H9 (cell line): Measurements from ENCODE around the gene KIAA1958. TPM values are rescaled to one million over a fixed set of nuclear protein-coding genes. Genes with fewer than 3 reads are reported as not detected.

Experiments
- DNase-seq: peaks from one replicate; pipeline ENCODE4 v3.0.0-alpha.2; 2017
- H2AFZ ChIP-seq: one replicate; pipeline ENCODE4 v1.6.1; 2013; ENCODE audit warnings: mild to moderate bottlenecking, low read length, control low read depth, moderate library complexity
- H2AK5ac ChIP-seq: 2 replicates; pipeline ENCODE4 v1.6.1; 2013; ENCODE audit warnings: low read length, control low read depth, mixed read lengths; ENCODE audit not compliant: insufficient read length
- H2BK120ac ChIP-seq: one replicate; pipeline ENCODE4 v1.6.1; 2013; ENCODE audit warnings: low read depth, mild to moderate bottlenecking, low read length, control low read depth, inconsistent platforms; ENCODE audit not compliant: poor library complexity, severe bottlenecking
- H2BK12ac ChIP-seq: 2 replicates; pipeline ENCODE4 v1.6.1; 2013; ENCODE audit warnings: low read length, control low read depth, mixed read lengths, low read depth; ENCODE audit not compliant: insufficient read length
- H2BK15ac ChIP-seq: 2 replicates; pipeline ENCODE4 v1.6.1; 2013; ENCODE audit warnings: low read depth, low read length, control low read depth
- H2BK20ac ChIP-seq: one replicate; pipeline ENCODE4 v1.6.1; 2013; ENCODE audit warnings: low read depth, mild to moderate bottlenecking, low read length, control low read depth, inconsistent platforms; ENCODE audit not compliant: poor library complexity, severe bottlenecking
- H2BK5ac ChIP-seq: 2 replicates; pipeline ENCODE4 v1.6.1; 2013; ENCODE audit warnings: low read length, control low read depth, mixed read lengths; ENCODE audit not compliant: insufficient read length
- H3K14ac ChIP-seq: 2 replicates; pipeline ENCODE4 v1.6.1; 2013; ENCODE audit warnings: low read length, control low read depth; ENCODE audit not compliant: insufficient read depth
- H3K18ac ChIP-seq: 2 replicates; pipeline ENCODE4 v1.6.1; 2013; ENCODE audit warnings: low read depth, mild to moderate bottlenecking, mixed read lengths, low read length, control low read depth; ENCODE audit not compliant: insufficient read length
- H3K23ac ChIP-seq: 2 replicates; pipeline ENCODE4 v1.6.1; 2013; ENCODE audit warnings: low read length, control low read depth, mixed read lengths, low read depth; ENCODE audit not compliant: insufficient read length
- H3K23me2 ChIP-seq: 2 replicates; pipeline ENCODE4 v1.6.1; 2013; ENCODE audit warnings: low read depth, mild to moderate bottlenecking, mixed read lengths, low read length, control low read depth; ENCODE audit not compliant: insufficient read length, poor library complexity, severe bottlenecking
- H3K27ac ChIP-seq: 2 replicates; pipeline ENCODE4 v1.5.1; 2013; ENCODE audit warnings: low read length, control low read depth, mixed read lengths, low read depth; ENCODE audit not compliant: insufficient read length
- H3K27me3 ChIP-seq: 2 replicates; pipeline ENCODE4 v1.6.1; 2013; ENCODE audit warnings: low read length, control low read depth, inconsistent platforms; ENCODE audit not compliant: insufficient read depth
- H3K4ac ChIP-seq: 2 replicates; pipeline ENCODE4 v1.6.1; 2013; ENCODE audit warnings: low read depth, mild to moderate bottlenecking, control low read depth, inconsistent platforms, low read length, moderate library complexity
- H3K4me1 ChIP-seq: 2 replicates; pipeline ENCODE4 v1.6.1; 2013; ENCODE audit warnings: low read length, control low read depth, inconsistent platforms; ENCODE audit not compliant: insufficient read depth
- H3K4me2 ChIP-seq: 2 replicates; pipeline ENCODE4 v1.6.1; 2013; ENCODE audit warnings: low read length, control low read depth, mixed read lengths; ENCODE audit not compliant: insufficient read length, insufficient read depth
- H3K56ac ChIP-seq: 2 replicates; pipeline ENCODE4 v1.6.1; 2013; ENCODE audit warnings: low read depth, mild to moderate bottlenecking, mixed read lengths, low read length, control low read depth; ENCODE audit not compliant: insufficient read length
- H3K79me1 ChIP-seq: 2 replicates; pipeline ENCODE4 v1.6.1; 2013; ENCODE audit warnings: low read depth, mild to moderate bottlenecking, moderate library complexity, low read length, control low read depth, inconsistent platforms; ENCODE audit not compliant: insufficient read depth, poor library complexity, severe bottlenecking
- H3K79me2 ChIP-seq: 2 replicates; pipeline ENCODE4 v1.6.1; 2013; ENCODE audit warnings: low read length, control low read depth, inconsistent platforms; ENCODE audit not compliant: insufficient read depth
- H3K9ac ChIP-seq: 2 replicates; pipeline ENCODE4 v1.6.1; 2013; ENCODE audit warnings: low read length, control low read depth, mixed read lengths; ENCODE audit not compliant: insufficient read length; ENCODE audit errors: extremely low read depth
- H3K9me3 ChIP-seq: one replicate; pipeline ENCODE4 v1.6.1; 2013; ENCODE audit warnings: low read depth, low read length, inconsistent platforms; ENCODE audit not compliant: control insufficient read depth
- H3T11ph ChIP-seq: one replicate; pipeline ENCODE4 v1.6.1; 2013; ENCODE audit warnings: mild to moderate bottlenecking, low read length, control low read depth, inconsistent platforms
- H4K20me1 ChIP-seq: one replicate; pipeline ENCODE4 v1.6.1; 2013; ENCODE audit not compliant: control insufficient read depth, insufficient read length, insufficient read depth
- H4K5ac ChIP-seq: 2 replicates; pipeline ENCODE4 v1.6.1; 2013; ENCODE audit warnings: low read depth, mild to moderate bottlenecking, mixed read lengths, low read length, control low read depth; ENCODE audit not compliant: insufficient read length
- H4K8ac ChIP-seq: replicated peaks from 2 replicates; pipeline ENCODE4 v1.6.1; 2013; ENCODE audit warnings: low read length, control low read depth, mixed read lengths, low read depth; ENCODE audit not compliant: insufficient read length
- H4K91ac ChIP-seq: 2 replicates; pipeline ENCODE4 v1.6.1; 2013; ENCODE audit warnings: low read depth, mild to moderate bottlenecking, moderate library complexity, mixed read lengths, low read length, control low read depth; ENCODE audit not compliant: insufficient read length
- H3K27ac Mint-ChIP-seq, 3 experiments: 2 replicates in 2 of 3; 3 replicates in 1 of 3; pipeline ENCODE4 v1.8.0; 2020 to 2021; ENCODE audit warnings: mixed read lengths in 3 of 3, mild to moderate bottlenecking in 1 of 3, moderate library complexity in 1 of 3
- H3K27me3 Mint-ChIP-seq: 2 replicates; pipeline ENCODE4 v1.8.0; 2021; ENCODE audit warnings: low read depth, mild to moderate bottlenecking, moderate library complexity, mixed read lengths
- H3K36me3 Mint-ChIP-seq, 3 experiments: 2 replicates in 2 of 3; 3 replicates in 1 of 3; pipeline ENCODE4 v1.8.0; 2020 to 2021; ENCODE audit warnings: low read depth in 3 of 3, mixed read lengths in 3 of 3; ENCODE audit not compliant: insufficient read depth in 1 of 3
- H3K4me1 Mint-ChIP-seq, 2 experiments: 2 replicates each; pipeline ENCODE4 v1.8.0; 2020; ENCODE audit warnings: mixed read lengths in 2 of 2
- H3K4me3 Mint-ChIP-seq, 2 experiments: 2 replicates in 1 of 2; 3 replicates in 1 of 2; pipeline ENCODE4 v1.8.0; 2020 to 2021; ENCODE audit warnings: mild to moderate bottlenecking in 2 of 2, mixed read lengths in 2 of 2, moderate library complexity in 1 of 2
- H3K9me3 Mint-ChIP-seq, 2 experiments: 2 replicates in 1 of 2; 3 replicates in 1 of 2; pipeline ENCODE4 v1.8.0; 2020; ENCODE audit warnings: mild to moderate bottlenecking in 2 of 2, mixed read lengths in 2 of 2, moderate library complexity in 1 of 2
- WGBS: extraction: QIAGEN DNeasy Blood & Tissue Kit; methylation state at CpG from one replicate; pipeline ENCODE4 v1.1.7; 2013; ENCODE audit warnings: missing lambda C conversion rate, low lambda C conversion rate, mixed read lengths; ENCODE audit not compliant: insufficient read length; ENCODE audit errors: extremely low coverage; 5-methylcytosine and 5-hydroxymethylcytosine counted together
- total RNA-seq: library from RNA; stranded (reverse); gene quantifications from 2 replicates; pipeline ENCODE4 v1.2.1, GENCODE V29; 2021
- TF ChIP-seq, protein P1 (sequence below): fragments of 200-600 bp; sonication (generic); conservative IDR thresholded peaks from 3 replicates; pipeline ENCODE4 v1.8.0; 2021; ENCODE audit warnings: antibody characterized with exemption, mild to moderate bottlenecking

Gene KIAA1958
- total RNA-seq, 1 experiment from 2014 or later: 34.0 TPM

- Mint-ChIP-seq H3K4me1 (peaks cover 0 to 11% of the 10 kb centered on the region in 2 experiments; a peak in 2 of 4 replicates), H3K4me3 (no peak overlapping the region), H3K27me3 (no peaks in the 10 kb centered on the region), H3K27ac (no peak overlapping the region), H3K36me3 (no peaks in the 10 kb centered on the region; a peak in 1 of 7 replicates), H3K9me3 (no peaks in the 10 kb centered on the region; a peak in 1 of 5 replicates)
- Histone ChIP-seq H2BK15ac (no peak overlapping the region), H3K4ac (no peak overlapping the region), H3K4me1 (no peaks in the 10 kb centered on the region), H3K23me2 (no peaks in the 10 kb centered on the region), H2AK5ac (no peak overlapping the region), H4K91ac (no peak overlapping the region), H3K27ac (no peak overlapping the region), H3K79me2 (peaks cover 5% of the 10 kb centered on the region; the same call in 1 of the 2 replicates), H2BK120ac (no peak overlapping the region), H3K4me2 (no peak overlapping the region), H4K20me1 (no peaks in the 10 kb centered on the region), H2BK12ac (no peak overlapping the region), H3K79me1 (peaks cover 4% of the 10 kb centered on the region), H2AFZ (no peak overlapping the region), H4K8ac (no peak overlapping the region), H3K27me3 (no peaks in the 10 kb centered on the region), H4K5ac (no peak overlapping the region), H3T11ph (no peak overlapping the region), H2BK20ac (no peak overlapping the region), H2BK5ac (no peak overlapping the region), H3K14ac (no peak overlapping the region), H3K9ac (no peak overlapping the region), H3K23ac (no peak overlapping the region), H3K18ac (no peak overlapping the region), H3K9me3 (no peaks in the 10 kb centered on the region), H3K56ac (no peak overlapping the region)
- TF ChIP-seq, protein P1, sequence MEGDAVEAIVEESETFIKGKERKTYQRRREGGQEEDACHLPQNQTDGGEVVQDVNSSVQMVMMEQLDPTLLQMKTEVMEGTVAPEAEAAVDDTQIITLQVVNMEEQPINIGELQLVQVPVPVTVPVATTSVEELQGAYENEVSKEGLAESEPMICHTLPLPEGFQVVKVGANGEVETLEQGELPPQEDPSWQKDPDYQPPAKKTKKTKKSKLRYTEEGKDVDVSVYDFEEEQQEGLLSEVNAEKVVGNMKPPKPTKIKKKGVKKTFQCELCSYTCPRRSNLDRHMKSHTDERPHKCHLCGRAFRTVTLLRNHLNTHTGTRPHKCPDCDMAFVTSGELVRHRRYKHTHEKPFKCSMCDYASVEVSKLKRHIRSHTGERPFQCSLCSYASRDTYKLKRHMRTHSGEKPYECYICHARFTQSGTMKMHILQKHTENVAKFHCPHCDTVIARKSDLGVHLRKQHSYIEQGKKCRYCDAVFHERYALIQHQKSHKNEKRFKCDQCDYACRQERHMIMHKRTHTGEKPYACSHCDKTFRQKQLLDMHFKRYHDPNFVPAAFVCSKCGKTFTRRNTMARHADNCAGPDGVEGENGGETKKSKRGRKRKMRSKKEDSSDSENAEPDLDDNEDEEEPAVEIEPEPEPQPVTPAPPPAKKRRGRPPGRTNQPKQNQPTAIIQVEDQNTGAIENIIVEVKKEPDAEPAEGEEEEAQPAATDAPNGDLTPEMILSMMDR: no peak
- no CpG with 5 or more reads among the region's 2 CpGs for WGBS
- DNase-seq: no peak
Measured at GRCh38 chr9:112605963-112606699, 119.5 kb downstream of the KIAA1958 start.
